ENCODE measurements around the gene MIAT. TPM values are rescaled to one million over a fixed set of nuclear protein-coding genes. Genes with fewer than 3 reads are reported as not detected.
A peak's percentile ranks its signal among the peaks of the same experiment; 100 is the strongest.

Gene MIAT
- total and polyA plus RNA-seq, 2 of the 8 experiments (the other 6 are each of a cell fraction or from before 2014, with no cell fraction given): 27.6 to 36.0 TPM

DNA sequence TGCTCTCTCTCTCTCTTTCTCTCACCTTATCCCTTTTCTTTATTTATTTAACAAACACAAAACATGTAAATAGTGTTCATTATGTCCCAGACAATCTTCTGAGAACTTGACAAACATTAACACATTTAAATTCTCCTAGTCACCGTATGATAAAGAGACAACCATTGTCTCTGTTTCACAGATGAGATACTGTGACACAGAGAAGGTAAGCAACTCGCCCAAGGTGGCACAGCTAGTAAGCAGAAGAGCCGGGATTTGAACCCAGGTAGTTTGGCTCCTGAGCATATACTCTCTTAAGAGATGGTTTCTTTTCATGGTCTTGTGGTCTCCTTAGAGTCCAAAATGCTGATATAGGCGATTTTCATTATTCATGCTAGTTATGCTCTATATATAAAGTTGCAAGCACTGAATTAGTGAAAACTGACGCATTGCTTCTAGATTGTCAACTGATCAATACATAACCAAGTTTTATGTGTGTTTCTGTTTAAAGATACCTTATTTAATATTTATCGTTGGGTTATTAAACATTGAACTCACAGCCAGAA is 58.1 kb downstream of the MIAT start:
- Histone ChIP-seq H3K23ac (ENCODE audit: insufficient read length) (no peak overlapping the region), H3K4me2 (ENCODE audit: insufficient read depth in 1 of 2, low read depth in 2 of 2, low read length in 2 of 2) (no peak overlapping the region), H2BK15ac (ENCODE audit: low read length) (no peak overlapping the region), H4K8ac (ENCODE audit: extremely low read depth, insufficient read depth, low read length) (no peak overlapping the region), H3K27me3 (replicated peaks in 1 of 4; ENCODE audit: control insufficient read depth in 3 of 4, extremely low read depth in 1 of 4, insufficient read depth in 3 of 4, low read length in 3 of 4) (no peaks in the 10 kb centered on the region), H3K4me1 (replicated peaks in 1 of 4; ENCODE audit: control insufficient read depth in 3 of 4, insufficient read depth in 4 of 4, low read length in 3 of 4) (peaks cover 0 to 2% (median 0%) of the 10 kb centered on the region in 4 experiments; a peak in 1 of 7 replicates), H3K14ac (ENCODE audit: insufficient read length) (no peak overlapping the region), H2BK20ac (ENCODE audit: low read length) (no peak overlapping the region), H3K36me3 (ENCODE audit: control insufficient read depth in 2 of 4, insufficient read depth in 4 of 4, low read length in 3 of 4) (no peaks in the 10 kb centered on the region), H3K18ac (ENCODE audit: extremely low read depth, low read length) (no peak overlapping the region), H2BK12ac (ENCODE audit: low read depth, low read length) (no peak overlapping the region), H3K56ac (replicated peaks; ENCODE audit: insufficient read length, low read depth, low read length) (no peak overlapping the region), H3K79me1 (ENCODE audit: low read depth, low read length) (no peaks in the 10 kb centered on the region), H2AFZ (ENCODE audit: low read length) (no peak overlapping the region), H2BK5ac (ENCODE audit: low read depth, low read length) (no peak overlapping the region), H3K27ac (ENCODE audit: low read depth, low read length) (no peak overlapping the region), H2BK120ac (replicated peaks; ENCODE audit: low read depth, low read length) (no peak overlapping the region), H2AK5ac (ENCODE audit: low read depth, low read length) (no peak overlapping the region), H3K9me3 (ENCODE audit: insufficient read depth in 2 of 2, low read depth in 1 of 2, low read length in 1 of 2) (no peaks in the 10 kb centered on the region), H4K20me1 (replicated peaks in 1 of 2; ENCODE audit: control insufficient read depth in 1 of 2, insufficient read depth in 2 of 2, low read length in 2 of 2) (no peaks in the 10 kb centered on the region), H4K5ac (ENCODE audit: insufficient read length, low read depth, low read length) (no peak overlapping the region), H3K79me2 (ENCODE audit: control insufficient read depth in 1 of 2, insufficient read depth in 2 of 2, low read length in 2 of 2) (no peaks in the 10 kb centered on the region), H3K9ac (replicated peaks in 1 of 4; ENCODE audit: extremely low read depth in 1 of 4, low read depth in 3 of 4, low read length in 3 of 4) (no peak overlapping the region), H3K4ac (replicated peaks; ENCODE audit: insufficient read length, low read depth, low read length) (no peak overlapping the region), H3K23me2 (ENCODE audit: low read depth, low read length) (no peaks in the 10 kb centered on the region), H3K4me3 (ENCODE audit: extremely low read depth in 1 of 4, insufficient read depth in 2 of 4, low read depth in 3 of 4, low read length in 4 of 4) (no peak overlapping the region), H4K91ac (replicated peaks; ENCODE audit: insufficient read length, low read length) (no peak overlapping the region)
- FAIRE-seq: no peak
- TF ChIP-seq KDM1A (IDR thresholded peaks at IDR 0.05; ENCODE audit: borderline replicate concordance, low read length) (0 out of 2 replicates have a peak, but pooled peaks have one; percentile 16), MAFK (IDR thresholded peaks at IDR 0.05; ENCODE audit: low read depth, low read length) (no peak)
- ChIA-PET POLR2A (ENCODE audit: partially characterized antibody) (no interaction called here), CTCF (ENCODE audit: partially characterized antibody) (interaction anchor here (0.6 to 0.8 kb wide), 2 partner anchors 13 to 471 kb away, joined by 3 read pairs; no protein-coding TSS in a partner anchor)
- DNase-seq (ENCODE audit: low read depth in 1 of 2, low spot score in 2 of 2): no peak
- 89% methylated on average over 6 of the region's 6 CpGs; no CpG with 5 or more reads in 1 of the 2 experiments for WGBS, 2 experiments (ENCODE audit: extremely low coverage in 1 of 2, insufficient coverage in 1 of 2, insufficient read length in 1 of 2, insufficient replicate concordance in 2 of 2, low coverage in 1 of 2, low lambda C conversion rate in 2 of 2, missing lambda C conversion rate in 1 of 2)

Measured in H1 (cell line).